ENCODE measurements around the gene SPOCK1.
A peak's percentile ranks its signal among the peaks of the same experiment; 100 is the strongest.

The SPOCK1 gene

DNA sequence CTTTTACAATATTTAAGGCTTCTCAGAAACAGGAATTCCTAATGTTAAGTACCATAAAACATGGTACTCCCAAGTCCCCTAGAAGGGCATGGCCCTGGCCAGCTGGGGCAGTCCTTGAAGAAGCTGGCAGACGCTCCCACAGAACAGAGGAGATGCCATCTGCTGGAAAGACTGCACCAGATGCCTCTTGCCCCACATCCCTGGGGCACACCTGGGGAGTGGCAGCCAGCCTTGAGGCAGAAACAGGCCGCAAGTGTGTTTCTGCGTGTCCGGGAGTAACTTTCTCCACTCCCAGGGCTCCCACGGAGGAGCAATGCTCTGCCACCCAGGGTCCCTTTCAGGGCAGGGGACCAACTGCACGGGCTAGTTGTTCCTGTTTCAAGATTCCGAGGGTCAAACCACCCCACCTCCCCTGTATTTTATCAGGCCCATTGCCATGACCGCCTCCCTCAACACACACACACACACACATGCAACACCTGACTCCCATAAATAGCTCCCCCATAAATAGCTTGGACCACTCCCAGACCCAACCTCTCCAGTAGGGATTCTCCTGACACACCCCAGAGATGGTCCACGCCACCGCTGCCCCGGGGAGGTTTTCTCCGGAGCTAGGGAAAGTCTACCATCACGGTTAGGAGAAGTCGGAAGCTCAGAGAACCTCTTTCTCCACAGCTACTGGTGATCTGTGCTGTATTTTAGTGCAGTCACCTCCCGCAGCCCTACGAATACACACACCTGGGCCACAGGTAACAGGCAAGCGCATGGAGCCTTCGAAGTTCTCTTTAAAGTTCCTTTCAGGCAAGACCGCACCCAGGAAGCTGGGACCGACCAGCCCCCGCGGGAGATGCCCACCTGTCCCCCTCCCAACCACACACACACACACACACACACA is 1.5 kb downstream of the SPOCK1 start:
- no peak for DNase-seq (ENCODE audit: low read depth)
- TF ChIP-seq, protein P1, sequence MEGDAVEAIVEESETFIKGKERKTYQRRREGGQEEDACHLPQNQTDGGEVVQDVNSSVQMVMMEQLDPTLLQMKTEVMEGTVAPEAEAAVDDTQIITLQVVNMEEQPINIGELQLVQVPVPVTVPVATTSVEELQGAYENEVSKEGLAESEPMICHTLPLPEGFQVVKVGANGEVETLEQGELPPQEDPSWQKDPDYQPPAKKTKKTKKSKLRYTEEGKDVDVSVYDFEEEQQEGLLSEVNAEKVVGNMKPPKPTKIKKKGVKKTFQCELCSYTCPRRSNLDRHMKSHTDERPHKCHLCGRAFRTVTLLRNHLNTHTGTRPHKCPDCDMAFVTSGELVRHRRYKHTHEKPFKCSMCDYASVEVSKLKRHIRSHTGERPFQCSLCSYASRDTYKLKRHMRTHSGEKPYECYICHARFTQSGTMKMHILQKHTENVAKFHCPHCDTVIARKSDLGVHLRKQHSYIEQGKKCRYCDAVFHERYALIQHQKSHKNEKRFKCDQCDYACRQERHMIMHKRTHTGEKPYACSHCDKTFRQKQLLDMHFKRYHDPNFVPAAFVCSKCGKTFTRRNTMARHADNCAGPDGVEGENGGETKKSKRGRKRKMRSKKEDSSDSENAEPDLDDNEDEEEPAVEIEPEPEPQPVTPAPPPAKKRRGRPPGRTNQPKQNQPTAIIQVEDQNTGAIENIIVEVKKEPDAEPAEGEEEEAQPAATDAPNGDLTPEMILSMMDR (conservative IDR thresholded peaks at IDR 0.05; ENCODE audit: control insufficient read depth, insufficient read depth, low read depth, low read length), result no peak
- H3K4me3 ChIP-seq (ENCODE audit: control insufficient read depth, low read depth, low read length), result peak overlapping the region; percentile 58

DNA sequence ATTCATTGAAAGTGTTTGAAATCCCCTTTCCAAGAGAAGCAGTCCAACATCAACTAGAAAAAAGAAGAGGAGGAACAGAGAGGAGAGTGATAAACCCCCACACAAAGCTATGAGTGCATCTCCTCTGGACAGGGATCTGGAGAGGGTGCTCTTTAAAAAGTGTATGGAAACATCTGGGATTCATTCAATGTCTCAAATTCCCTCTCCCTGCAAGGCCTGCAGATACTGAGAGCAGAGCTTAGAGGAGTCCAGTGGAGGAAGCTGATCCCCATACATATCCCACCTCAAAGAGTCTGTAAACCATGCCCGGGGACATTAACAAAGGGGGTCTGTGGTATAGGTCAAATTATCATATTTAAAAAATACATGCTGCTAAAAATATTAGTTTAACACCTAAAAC is 2.2 kb downstream of the SPOCK1 start:
- no peak overlapping the region for H3K4me3 ChIP-seq (ENCODE audit: control insufficient read depth, low read depth, low read length)
- DNase-seq (ENCODE audit: low read depth), result peak; percentile 49
- TF ChIP-seq, protein P1 (conservative IDR thresholded peaks at IDR 0.05; ENCODE audit: control insufficient read depth, insufficient read depth, low read depth, low read length), result no peak

DNA sequence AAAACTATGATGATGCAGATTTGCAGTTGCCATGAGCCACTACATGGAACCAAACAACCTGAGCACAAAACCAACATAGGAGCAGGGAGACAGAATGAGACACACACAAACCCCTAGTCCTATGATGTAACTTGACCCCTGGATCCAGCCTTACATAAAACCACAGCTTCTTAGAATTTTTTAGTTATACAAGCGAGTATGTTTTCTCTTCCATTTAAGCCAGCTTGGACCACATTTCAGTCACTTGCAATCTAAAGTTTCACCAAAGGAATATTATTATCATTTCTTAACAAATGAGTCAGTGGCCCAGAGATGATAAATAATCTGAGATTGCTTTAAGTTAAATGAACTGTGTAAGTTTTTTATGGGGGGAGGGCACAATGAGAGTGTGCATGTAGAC is 6.8 kb downstream of the SPOCK1 start:
- H3K4me3 ChIP-seq (ENCODE audit: control insufficient read depth, low read depth, low read length), result no peak overlapping the region
- DNase-seq (ENCODE audit: low read depth), result peak; percentile 30
- TF ChIP-seq, protein P1 (conservative IDR thresholded peaks at IDR 0.05; ENCODE audit: control insufficient read depth, insufficient read depth, low read depth, low read length), result no peak

DNA sequence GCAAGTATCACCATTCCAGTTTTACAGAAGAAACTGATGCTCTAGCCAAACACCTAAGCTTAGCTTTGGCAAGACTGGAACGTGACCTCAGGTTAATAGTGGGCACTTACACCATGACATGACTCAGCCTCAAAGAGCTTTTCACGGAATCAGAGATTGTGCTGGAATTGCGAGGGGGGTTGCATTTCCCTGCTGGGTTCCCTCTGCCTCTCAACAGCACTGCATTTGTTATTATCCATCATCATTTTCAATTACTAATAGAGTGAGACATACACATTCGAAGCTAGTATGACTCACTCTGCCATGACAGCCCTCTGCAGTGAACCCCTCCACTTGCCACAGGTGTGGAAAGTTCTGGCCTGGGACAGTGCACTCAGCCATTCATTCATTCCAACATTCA is 8.0 kb downstream of the SPOCK1 start:
- TF ChIP-seq, protein P1 (conservative IDR thresholded peaks at IDR 0.05; ENCODE audit: control insufficient read depth, insufficient read depth, low read depth, low read length), result no peak
- peak; percentile 50 for DNase-seq (ENCODE audit: low read depth)

DNA sequence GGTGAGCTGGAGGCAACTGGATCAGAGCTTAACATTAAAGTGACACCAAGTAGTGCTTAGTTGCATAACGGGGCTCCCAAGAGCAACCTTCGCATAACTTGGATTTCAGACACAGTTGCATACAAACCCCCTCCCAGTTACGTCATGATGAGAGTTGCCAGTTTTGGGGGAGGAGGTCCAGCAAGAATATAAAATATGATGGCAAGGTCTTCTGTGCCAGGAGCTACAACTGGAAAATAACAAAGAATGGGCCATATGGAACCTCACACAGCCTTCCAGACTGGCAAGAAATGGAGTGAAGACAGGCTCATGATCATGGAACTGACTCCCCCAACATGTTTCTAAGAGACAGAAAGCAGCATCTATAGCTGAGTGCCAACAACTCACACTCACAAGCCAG is 8.5 kb downstream of the SPOCK1 start:
- no peak for DNase-seq (ENCODE audit: low read depth)
- TF ChIP-seq, protein P1 (conservative IDR thresholded peaks at IDR 0.05; ENCODE audit: control insufficient read depth, insufficient read depth, low read depth, low read length), result no peak
- no peak overlapping the region for H3K4me3 ChIP-seq (ENCODE audit: control insufficient read depth, low read depth, low read length)

More for the DNA sequence above, 8.0 kb downstream of the SPOCK1 start:
- H3K4me3 ChIP-seq (ENCODE audit: control insufficient read depth, low read depth, low read length), result no peak overlapping the region

DNA sequence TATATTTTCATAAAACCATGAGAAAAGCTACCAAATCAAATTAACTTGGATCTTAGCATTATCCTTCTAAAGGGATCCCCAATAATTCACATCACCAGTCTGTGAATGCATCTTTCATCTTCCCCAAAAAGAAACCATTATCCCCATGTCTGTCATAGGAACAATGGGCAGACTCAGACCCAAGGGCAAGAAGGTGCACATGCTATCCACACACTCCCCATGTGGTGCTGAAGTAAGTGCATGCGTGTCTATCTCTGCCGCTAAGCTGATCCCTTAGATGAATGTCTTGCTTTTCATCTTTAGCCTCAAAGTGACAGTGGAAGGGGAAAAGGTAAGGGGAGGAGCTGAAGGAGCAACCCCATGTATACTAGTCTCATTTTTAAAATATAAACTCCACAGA is 10.2 kb downstream of the SPOCK1 start:
- no peak for DNase-seq (ENCODE audit: low read depth)
- H3K4me3 ChIP-seq (ENCODE audit: control insufficient read depth, low read depth, low read length), result no peak overlapping the region
- TF ChIP-seq, protein P1 (conservative IDR thresholded peaks at IDR 0.05; ENCODE audit: control insufficient read depth, insufficient read depth, low read depth, low read length), result no peak

All from fibroblast of mammary gland (primary cell).